GM19193 (cell line): ENCODE data around the gene AXIN2.

Experiments used
- POLR2A ChIP-seq: IDR thresholded peaks from 4 replicates; pipeline ENCODE4 v1.6.1; 2011; ENCODE audit not compliant: insufficient read depth, insufficient read length; ENCODE audit errors: extremely low read depth

Gene AXIN2

GRCh38 chr17:65559804-65560627 lies 1.4 kb downstream of the AXIN2 start:
- no peak for TF ChIP-seq POLR2A

GRCh38 chr17:65559461-65559803 lies 2.0 kb downstream of the AXIN2 start:
- TF ChIP-seq POLR2A = no peak

GRCh38 chr17:65558683-65559460 lies 2.6 kb downstream of the AXIN2 start:
- no peak for TF ChIP-seq POLR2A

- no peak for TF ChIP-seq POLR2A
Measured at GRCh38 chr17:65558311-65558682, 3.2 kb downstream of the AXIN2 start.

GRCh38 chr17:65557349-65558310 lies 3.8 kb downstream of the AXIN2 start:
- TF ChIP-seq POLR2A = no peak

- no peak for TF ChIP-seq POLR2A
Measured at GRCh38 chr17:65556910-65557348, 4.5 kb downstream of the AXIN2 start.

GRCh38 chr17:65556014-65556909 lies 5.2 kb downstream of the AXIN2 start:
- no peak for TF ChIP-seq POLR2A

- TF ChIP-seq POLR2A = no peak
Measured at GRCh38 chr17:65554553-65555223, 6.8 kb downstream of the AXIN2 start.

- no peak for TF ChIP-seq POLR2A
Measured at GRCh38 chr17:65553646-65554552, 7.5 kb downstream of the AXIN2 start.

- no peak for TF ChIP-seq POLR2A
Measured at GRCh38 chr17:65553009-65553645, 8.3 kb downstream of the AXIN2 start.

GRCh38 chr17:65552214-65552613 lies 9.2 kb downstream of the AXIN2 start:
- TF ChIP-seq POLR2A = no peak

- no peak for TF ChIP-seq POLR2A
Measured at GRCh38 chr17:65551267-65552040, 10.0 kb downstream of the AXIN2 start.

- no peak for TF ChIP-seq POLR2A
Measured at GRCh38 chr17:65550758-65551157, 10.7 kb downstream of the AXIN2 start.
